NOMO-1 treated with DMSO at 0.1 percent for 48 hours (cell line): ENCODE results near the gene MZB1.
"Not testable (repeated sequence)": the region's sequence is repeated elsewhere in the genome, so short reads cannot be mapped to it uniquely, and the experiment has no call there.

Source experiments
- DNase-seq: peaks from one replicate; lab custom pipeline; 2025; ENCODE audit not compliant: unreplicated experiment; lab: John Stamatoyannopoulos, UW

The MZB1 gene

DNA sequence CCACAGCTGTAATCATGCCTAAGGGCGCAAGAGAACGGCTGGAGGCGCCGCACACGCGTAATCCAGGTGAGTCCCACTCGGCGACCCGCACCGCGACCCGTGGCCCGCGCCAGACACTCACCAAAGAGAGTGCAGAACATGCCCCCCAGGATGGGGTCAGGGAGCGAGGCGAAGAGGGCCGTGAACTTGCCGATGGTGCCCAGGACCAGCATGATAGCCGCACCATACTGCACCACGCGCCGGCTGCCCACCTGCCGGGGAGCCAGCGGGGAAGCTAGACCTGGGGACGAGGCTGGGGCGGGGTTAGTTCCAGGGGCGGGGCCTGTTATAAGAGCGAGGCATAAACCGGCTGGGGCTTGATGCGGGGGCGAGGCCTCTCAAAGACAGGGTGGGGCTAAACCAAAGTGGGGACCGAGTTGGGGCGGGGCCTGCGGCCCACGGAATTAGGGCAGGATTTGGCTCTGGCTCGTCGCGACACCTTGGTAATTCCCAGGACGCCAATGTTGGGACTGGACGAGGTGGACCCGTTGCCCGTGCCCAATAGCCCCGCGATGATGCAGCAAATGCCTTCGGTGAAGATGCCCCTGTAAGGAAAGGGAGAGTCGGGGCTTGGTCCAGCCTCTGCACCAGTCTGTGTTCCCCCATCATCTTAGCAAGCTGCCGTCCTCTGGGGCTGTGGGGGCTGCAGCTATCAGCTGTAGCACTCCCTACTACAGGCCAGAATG is 11.4 kb downstream of the MZB1 start:
- DNase-seq, result no peak

DNA sequence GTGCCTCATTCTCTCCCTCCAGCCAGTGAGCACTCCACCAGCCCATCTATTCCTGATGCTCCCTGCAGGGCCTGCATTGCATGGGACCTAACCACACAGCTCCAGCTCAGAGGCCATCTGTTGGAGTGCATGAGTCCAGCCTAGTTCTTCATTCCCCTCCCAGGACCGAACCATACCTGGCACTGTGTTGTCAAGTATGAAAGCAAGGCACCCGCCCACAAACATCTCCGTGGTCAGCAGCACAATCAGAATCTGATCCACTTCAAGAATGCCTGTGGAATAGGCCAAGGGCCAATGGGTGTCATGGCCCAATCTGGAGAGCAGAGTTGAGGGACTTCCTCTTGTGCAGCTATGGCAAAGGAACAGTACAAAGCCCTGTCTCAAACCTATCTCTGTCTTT is 12.5 kb downstream of the MZB1 start:
- no peak for DNase-seq

DNA sequence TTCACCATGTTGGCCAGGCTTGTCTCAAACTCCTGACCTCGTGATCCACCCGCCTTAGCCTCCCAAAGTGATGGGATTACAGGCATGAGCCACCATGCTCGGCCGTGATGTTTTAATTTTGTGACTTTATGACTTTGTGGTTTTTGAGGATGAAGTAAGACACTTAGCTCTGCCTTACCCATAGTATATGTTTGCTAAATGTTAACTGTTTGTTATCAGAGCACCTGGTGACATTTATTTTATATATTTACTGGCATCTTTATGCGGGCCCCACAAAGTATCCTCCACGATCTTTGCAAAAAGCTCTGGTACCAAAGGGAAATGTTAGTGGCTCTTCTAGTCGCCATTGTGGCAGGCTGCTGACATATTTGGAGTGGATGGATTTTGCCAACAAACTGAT is 13.3 kb downstream of the MZB1 start:
- DNase-seq, result no peak

DNA sequence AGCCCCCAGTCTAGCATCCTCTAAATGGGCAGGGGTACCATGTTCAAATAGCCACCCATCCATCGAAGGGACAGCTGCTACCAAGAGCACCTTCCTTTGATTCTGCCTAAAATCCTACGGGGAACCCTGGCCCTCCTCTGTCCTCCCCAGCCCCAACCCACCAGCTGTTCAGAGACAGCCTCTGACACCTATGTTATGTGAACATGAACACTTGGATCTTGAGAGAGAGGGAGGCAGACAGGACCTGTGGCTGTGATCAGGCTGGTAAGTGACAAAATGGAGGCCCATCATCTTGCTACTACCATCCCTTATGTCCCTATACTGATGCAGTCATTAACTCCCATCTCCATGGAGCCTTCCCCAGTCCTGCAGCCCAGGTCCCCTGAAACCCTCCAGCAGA is 14.8 kb downstream of the MZB1 start:
- no peak for DNase-seq

DNA sequence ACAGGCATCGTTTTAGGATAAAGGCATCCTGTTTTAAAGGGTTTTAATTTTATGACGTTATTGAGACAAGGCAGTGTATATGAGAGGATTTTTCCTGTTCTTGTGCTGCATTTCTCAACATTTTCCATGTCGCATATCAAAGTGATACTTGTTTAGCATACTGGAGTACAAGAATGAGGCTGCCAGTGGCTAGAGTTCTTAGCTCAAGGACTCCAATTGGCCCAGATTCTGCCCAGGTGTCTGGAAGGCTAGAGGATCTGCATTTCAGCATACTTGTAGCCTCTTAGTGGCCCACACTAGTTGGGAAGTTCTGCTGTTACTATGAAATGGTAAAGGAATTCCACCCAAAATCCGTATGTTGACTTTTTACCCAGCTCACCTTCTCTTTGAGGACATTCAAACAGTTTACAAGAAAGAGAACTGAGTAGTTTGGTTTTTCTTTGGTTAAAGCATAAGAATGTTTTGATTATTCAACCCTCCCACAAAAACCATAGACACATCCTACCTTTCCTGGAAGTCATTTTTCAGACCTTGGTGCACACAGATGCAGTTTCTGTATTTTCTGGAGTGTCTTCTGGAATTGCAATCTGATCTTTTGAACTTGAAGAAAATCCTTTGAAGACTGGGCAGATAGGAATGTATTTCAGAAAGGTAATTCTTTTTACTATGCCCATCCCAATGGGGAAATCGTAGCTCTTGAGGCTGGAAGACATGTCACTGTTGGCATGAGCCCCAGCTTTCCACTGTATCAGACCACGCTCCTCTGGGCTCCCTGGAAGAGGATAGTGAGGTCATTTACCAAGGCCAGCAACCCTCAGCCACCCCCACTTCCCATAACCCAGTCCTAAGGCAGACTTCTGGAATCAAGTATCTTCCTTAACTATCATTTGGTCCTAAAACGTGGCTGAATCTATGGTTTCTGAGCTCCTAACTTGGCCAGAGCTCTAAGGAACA is 18.0 kb downstream of the MZB1 start:
- no peak for DNase-seq

DNA sequence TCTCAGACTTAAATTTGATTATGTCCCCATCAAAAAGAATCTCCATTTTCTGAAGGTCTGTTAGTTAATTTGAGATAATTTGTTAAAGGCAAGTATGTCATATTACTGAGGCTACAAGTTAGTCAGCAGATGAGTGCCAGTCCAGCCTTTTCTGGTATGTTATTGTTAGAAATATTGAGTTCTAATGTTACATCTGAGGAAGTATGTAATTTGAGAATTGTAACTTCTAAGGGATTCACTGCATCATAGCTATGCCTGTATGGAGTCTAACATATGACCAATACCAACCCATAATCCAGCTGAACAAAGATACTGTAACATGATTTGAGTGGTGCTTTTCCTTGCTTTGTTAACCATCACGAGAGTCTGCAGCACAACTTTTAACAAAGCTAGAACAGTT is 20.5 kb downstream of the MZB1 start:
- no peak for DNase-seq

DNA sequence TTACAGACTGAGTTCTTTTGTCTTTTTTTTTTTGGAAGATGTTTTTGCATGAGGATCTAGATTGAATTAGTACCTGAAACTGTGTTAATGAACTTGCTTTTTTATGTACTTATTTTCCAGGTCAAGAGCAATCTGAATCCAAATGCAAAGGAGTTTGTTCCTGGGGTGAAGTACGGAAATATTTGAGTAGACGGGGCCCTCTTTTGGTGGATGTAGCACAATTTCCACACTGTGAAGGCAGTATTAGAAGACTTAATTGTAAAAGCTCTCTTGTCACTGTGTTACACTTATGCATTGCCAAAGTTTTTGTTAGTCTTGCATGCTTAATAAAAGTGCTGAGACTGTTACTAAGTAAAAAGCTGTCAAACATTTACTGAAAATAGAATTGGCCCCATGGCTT is 21.1 kb downstream of the MZB1 start:
- no peak for DNase-seq

DNA sequence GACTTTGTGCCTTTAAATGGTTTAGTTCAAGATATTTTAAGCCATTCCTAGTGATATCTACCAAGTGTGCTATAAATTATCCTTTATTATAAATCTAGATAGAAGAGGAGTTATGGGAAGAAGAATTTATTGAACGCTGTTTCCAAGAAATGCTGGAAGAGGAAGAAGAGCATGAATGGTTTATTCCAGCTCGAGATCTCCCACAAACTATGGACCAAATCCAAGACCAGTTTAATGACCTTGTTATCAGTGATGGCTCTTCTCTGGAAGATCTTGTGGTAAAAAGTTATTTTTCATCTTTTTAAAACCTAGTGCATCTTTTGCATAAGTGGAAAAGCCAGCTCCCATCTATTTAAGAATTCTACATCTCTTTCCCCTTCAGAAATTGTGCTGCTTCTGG is 25.2 kb downstream of the MZB1 start:
- DNase-seq, result no peak

DNA sequence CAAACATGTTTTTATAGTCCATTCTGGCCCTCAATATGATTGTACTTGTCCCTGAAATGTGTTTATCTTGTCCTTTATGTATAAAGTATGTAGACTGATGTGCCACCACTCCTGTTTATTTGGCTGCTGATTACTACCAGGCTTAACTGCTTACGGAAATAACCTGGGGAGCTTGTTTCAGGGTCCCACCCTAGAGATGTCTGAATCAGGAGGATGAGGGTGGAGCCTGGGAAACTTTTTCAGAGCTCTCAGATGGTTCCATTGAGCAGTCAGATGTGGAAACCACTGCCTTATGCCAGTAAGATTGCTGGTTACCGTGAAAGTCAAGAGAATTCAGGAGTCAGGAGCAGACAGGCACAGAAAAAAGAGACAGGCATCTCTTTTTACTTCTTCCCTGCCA is 25.8 kb downstream of the MZB1 start:
- no peak for DNase-seq

DNA sequence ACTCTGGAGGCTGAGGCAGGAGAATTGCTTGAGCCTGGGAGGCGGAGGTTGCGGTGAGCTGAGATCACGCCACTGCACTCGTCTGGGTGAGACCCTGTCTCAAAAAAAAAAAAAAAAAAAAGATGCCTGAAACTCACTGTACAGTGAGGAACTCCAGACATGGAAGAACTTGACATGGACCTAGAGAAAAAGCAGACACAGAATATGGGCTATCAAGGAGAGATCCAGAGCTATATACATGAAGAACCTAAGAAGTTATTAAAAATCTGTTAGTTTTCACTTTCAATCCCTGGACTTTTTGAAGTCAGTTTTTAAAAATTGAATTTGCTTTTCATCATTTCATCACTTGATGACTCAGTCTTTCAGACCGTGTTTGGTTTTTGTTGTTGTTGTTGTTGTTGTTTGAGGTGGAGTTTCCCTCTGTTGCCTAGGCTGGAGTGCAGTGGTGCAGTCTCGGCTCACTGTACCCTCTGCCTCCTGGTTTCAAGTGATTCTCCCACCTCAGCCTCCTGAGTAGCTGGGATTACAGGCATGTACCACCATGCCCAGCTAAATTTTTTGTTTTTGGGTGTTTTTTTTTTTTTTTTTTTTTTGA is 27.8 kb downstream of the MZB1 start:
- DNase-seq, result no peak

DNA sequence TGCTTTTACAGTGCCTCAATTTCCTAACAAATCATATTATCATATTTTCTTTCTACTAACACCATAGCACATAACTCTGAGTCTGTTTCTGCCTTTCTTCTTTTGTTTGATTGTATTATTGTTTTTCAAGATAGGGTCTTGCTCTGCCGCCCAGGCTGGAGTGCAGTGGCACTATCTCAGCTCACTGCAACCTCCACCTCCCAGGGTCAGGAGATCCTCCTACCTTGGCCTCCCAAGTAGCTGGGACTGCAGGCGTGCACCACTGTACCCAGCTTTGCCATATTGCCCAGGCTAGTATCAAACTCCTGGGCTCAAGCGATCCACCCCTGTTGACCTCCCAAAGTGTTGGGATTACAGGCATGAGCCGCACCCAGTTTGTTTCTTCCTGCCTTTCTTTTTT is 29.3 kb downstream of the MZB1 start:
- no peak for DNase-seq

DNA sequence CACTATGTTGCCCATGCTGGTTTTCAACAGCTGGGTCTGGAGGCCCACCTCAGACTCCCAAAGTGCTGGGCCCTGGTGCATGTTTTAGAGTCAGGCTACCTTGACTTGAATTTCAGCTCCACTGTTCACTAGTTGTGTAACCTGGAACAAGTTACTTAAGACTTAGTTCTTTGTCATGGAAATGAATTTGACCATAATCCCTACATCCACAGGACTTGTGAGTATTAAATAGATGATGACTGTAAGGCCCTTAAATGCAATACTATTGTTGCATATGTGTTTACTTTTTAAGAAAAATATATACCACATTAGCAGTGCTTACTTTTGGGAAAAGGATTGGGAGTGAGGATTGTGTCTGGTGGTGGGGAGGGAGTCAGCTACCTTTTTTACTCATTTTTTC is 31.6 kb downstream of the MZB1 start:
- DNase-seq, result no peak

DNA sequence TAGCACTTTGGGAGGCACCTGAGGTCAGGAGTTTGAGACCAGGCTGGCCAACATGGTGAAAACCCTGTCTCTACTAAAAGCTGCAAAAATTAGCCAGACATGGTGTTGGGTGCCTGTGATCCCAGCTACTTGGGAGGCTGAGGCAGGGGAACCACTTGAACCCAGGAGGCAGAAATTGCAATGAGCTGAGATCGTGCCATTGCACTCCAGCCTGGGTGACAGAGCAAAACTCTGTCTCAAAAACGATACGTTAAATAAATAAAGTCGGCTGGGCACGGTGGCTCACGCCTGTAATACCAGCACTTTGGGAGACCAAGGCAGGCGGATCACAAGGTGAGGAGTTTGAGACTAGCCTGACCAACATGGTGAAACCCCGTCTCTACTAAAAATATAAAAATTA is 33.8 kb downstream of the MZB1 start:
- DNase-seq, result not testable (repeated sequence)

DNA sequence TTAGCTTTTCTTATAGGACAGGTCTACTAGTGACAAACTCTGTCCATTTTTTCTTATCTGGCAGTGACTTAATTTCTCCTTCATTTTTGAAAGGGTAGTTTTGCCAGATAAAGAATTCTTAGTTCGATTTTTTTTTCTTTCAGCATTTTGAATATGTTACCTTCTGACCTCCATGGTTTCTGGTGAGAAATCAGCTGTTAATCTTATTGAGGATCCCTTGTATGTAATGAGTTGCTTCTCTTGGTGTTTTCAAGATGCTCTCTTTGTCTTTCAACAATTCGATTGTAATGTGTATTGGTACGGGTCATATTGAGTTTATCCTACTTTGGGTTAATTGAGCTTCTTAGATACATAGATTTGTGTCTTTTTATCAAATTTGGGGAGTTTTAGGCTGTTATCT is 35.5 kb downstream of the MZB1 start:
- DNase-seq, result no peak

DNA sequence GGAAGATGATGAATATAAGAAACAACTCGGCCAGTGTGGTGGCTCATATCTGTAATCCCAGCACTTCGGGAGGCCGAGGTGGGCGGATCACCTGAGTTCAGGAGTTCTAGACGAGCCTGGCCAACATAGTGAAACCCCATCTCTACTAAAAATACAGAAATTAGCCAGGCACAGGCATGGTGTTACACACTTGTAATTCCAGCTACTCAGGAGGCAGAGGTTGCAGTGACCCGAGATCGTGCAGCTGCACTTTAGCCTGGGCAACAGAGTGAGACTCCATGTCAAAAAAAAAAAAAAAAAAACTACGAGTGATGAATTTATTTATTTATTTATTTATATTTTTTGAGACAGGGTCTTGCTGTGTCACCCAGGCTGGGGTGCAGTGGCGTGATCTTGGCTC is 41.9 kb downstream of the MZB1 start:
- DNase-seq, result not testable (repeated sequence)

DNA sequence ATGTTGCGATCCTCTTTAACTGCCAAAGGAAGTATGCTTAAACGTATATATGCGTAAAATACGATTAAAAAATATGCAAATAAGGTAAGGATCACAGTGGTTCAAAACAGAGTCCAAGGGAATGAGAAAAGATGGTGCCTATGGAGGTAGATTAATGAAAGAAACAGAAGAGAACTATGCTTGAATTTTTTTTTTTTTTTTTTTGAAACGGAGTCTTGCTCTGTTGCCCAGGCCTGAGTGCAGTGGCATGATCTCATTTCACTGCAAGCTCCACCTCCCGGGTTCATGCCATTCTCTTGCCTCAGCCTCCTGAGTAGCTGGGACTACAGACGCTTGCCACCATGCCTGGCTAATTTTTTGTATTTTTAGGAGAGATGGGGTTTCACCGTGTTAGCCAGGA is 44.3 kb downstream of the MZB1 start:
- DNase-seq, result not testable (repeated sequence)

DNA sequence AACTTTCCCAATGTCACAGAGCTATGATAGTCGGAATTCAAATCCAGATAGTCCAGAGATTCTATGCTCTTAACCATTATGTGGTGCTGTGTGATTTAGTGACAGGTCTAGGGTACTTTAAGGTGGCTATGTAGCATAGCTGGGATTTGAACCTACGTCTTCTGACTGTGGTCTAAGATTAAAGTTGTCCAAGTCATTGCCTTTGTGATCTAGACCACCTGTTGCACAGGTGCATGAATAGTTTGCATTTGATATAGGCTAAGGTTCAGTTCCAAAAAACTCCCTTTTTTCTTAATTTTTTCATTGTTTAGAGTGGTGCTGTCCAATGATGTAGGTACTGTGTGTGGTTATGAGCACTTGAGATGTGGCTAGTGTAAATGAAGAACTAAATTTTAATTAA is 45.5 kb downstream of the MZB1 start:
- DNase-seq, result no peak

DNA sequence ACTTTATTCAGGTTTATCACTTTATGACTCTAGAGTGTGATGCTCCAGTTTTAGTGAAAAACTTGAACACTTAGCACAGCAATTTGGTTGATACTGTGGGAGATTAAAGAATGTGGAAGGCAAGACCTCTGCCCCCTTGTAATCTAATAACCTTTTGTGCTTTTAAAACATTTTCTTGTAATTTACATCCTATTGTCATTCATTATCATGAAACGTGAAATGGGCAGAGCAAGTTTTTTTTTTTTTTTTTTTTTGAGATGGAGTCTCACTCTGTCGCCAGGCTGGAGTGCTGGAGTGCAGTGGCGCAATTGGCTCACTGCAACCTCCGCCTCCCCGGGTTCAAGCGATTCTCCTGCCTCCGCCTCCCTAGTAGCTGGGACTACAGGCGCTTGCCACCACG is 46.2 kb downstream of the MZB1 start:
- DNase-seq, result no peak

DNA sequence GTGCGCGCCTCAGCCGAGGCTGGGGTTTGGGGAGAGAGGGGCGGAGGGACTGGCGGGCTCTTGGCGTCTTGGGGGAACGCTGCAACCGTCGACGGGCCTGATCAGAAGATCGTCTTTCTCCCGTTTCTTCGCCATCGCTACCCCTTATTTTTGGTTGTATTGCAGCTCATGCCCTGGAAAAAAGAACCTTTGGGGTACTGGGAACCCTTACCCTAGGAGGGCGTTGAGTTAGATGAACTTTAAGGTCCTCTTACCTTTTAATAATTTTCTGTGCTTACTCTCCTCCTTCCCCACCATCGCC is 47.3 kb downstream of the MZB1 start:
- DNase-seq, result no peak

DNA sequence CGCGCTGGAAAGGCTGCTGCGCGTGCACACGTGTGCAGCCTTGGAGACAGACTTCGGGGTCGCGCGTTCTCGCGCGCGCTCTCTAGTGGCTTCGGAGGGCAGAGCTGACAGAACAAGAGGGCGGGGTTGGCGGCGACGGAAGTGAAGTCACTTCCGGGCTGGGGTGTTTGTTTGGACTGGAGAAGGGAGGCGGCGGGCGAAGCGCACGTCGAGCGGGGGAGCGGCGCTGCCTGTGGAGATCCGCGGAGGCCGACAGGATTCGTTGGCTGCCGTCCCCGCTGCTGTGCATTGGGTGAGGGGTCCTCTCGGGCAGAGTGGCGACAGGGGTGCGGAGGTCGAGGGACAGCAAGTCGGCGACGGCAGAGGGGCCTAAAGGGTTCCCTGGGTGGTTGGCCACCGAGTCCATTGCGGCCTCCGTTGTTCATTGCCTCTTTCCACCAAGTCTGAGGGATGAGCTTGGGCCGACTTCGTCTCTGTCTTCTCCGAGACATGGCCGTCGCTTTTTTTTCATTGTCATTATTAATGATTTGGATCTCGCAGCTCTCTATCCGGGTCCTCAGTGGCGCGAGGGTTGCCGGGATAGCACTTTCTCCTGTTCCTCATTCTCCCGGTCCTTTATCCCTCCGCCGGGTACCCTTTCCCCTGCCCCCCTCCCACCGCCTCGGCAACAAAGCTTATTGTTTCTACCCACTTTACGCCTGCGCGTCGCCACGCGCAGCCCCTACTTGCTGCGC is 47.9 kb downstream of the MZB1 start, which contains the start of gene PAIP2:
PAIP2 (plus strand) TSS at position 166 of the 734 bp plus-strand sequence. CDS start 21,931 bp downstream, outside the sequence.
- DNase-seq, result peak; percentile 97

DNA sequence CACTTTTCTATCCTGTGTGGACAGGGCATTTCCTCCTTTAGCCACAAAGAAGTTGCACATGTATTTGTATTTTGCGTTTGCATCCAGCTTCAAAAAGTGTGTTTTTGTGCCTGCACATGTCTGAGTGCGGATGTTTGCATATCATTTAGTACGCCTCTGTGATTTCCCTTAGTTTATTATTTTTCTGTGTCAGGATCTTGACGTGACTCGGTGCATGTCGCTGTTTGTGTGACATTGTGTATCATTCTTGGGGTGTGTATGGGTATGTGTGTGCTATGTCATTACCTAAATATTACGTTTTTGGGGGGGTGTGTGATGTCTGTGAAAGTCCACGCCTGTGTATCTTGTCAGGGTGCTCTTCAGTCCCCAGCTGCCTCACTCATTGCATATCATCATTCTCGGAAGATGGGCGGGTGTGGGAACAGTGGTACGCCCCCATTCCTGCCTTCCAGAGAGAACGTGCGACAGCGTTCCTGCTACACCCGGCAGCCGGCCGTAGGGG is 48.5 kb downstream of the MZB1 start:
- no peak for DNase-seq
